ENCODE results near the gene PTPRZ1.

PTPRZ1 gene

DNA sequence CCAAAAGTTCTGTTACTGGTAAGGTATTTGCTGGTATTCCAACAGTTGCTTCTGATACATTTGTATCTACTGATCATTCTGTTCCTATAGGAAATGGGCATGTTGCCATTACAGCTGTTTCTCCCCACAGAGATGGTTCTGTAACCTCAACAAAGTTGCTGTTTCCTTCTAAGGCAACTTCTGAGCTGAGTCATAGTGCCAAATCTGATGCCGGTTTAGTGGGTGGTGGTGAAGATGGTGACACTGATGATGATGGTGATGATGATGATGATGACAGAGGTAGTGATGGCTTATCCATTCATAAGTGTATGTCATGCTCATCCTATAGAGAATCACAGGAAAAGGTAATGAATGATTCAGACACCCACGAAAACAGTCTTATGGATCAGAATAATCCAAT, 140.1 kb downstream of the PTPRZ1 start:
- no peaks in the 10 kb centered on the region for H3K9me2 ChIP-seq (replicated peaks; ENCODE audit: insufficient read depth, low read length)
- no peaks in the 10 kb centered on the region for H3F3A ChIP-seq (ENCODE audit: insufficient read depth)
- H3K27ac ChIP-seq (ENCODE audit: low read depth, low read length): no peak overlapping the region
- no peaks in the 10 kb centered on the region for H3K36me3 ChIP-seq (ENCODE audit: low read length)
- no peak overlapping the region for H3K4me2 ChIP-seq (ENCODE audit: low read depth, low read length, poor library complexity, severe bottlenecking)
- no peaks in the 10 kb centered on the region for H3K9me3 ChIP-seq (ENCODE audit: insufficient read depth, low read length)
- TF ChIP-seq, protein P1, sequence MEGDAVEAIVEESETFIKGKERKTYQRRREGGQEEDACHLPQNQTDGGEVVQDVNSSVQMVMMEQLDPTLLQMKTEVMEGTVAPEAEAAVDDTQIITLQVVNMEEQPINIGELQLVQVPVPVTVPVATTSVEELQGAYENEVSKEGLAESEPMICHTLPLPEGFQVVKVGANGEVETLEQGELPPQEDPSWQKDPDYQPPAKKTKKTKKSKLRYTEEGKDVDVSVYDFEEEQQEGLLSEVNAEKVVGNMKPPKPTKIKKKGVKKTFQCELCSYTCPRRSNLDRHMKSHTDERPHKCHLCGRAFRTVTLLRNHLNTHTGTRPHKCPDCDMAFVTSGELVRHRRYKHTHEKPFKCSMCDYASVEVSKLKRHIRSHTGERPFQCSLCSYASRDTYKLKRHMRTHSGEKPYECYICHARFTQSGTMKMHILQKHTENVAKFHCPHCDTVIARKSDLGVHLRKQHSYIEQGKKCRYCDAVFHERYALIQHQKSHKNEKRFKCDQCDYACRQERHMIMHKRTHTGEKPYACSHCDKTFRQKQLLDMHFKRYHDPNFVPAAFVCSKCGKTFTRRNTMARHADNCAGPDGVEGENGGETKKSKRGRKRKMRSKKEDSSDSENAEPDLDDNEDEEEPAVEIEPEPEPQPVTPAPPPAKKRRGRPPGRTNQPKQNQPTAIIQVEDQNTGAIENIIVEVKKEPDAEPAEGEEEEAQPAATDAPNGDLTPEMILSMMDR (IDR thresholded peaks at IDR 0.05; ENCODE audit: insufficient read depth, low read length, poor library complexity, severe bottlenecking): no peak
- no peak for TF ChIP-seq EZH2phosphoT487 (conservative IDR thresholded peaks at IDR 0.05; ENCODE audit: low read length)
- H3K4me3 ChIP-seq (ENCODE audit: insufficient read depth, low read length, poor library complexity, severe bottlenecking): no peak overlapping the region
- H3K9ac ChIP-seq (ENCODE audit: low read length): no peak overlapping the region
- no peaks in the 10 kb centered on the region for H4K20me1 ChIP-seq (ENCODE audit: low read depth, low read length)
- no peaks in the 10 kb centered on the region for H3K27me3 ChIP-seq (ENCODE audit: low read length)
- H3K79me2 ChIP-seq (ENCODE audit: insufficient read depth, low read length): no peaks in the 10 kb centered on the region
- no peak overlapping the region for H2AFZ ChIP-seq (ENCODE audit: low read depth, low read length, severe bottlenecking)

DNA sequence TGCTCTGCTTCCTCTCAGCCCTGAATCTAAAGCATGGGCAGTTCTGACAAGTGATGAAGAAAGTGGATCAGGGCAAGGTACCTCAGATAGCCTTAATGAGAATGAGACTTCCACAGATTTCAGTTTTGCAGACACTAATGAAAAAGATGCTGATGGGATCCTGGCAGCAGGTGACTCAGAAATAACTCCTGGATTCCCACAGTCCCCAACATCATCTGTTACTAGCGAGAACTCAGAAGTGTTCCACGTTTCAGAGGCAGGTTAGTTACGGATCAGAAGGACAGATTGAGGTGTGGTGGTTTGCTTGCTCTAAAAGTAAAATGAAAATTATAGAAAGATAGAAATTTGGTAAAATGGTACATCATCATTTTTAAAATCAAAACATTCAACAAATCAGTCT, 140.7 kb downstream of the PTPRZ1 start:
- Histone ChIP-seq H3K4me2 (ENCODE audit: low read depth, low read length, poor library complexity, severe bottlenecking) (no peak overlapping the region), H3K9me2 (replicated peaks; ENCODE audit: insufficient read depth, low read length) (no peaks in the 10 kb centered on the region), H3F3A (ENCODE audit: insufficient read depth) (no peaks in the 10 kb centered on the region), H3K36me3 (ENCODE audit: low read length) (no peaks in the 10 kb centered on the region), H2AFZ (ENCODE audit: low read depth, low read length, severe bottlenecking) (no peak overlapping the region), H4K20me1 (ENCODE audit: low read depth, low read length) (no peaks in the 10 kb centered on the region), H3K79me2 (ENCODE audit: insufficient read depth, low read length) (no peaks in the 10 kb centered on the region), H3K9me3 (ENCODE audit: insufficient read depth, low read length) (no peaks in the 10 kb centered on the region), H3K9ac (ENCODE audit: low read length) (no peak overlapping the region), H3K4me3 (ENCODE audit: insufficient read depth, low read length, poor library complexity, severe bottlenecking) (no peak overlapping the region), H3K27ac (ENCODE audit: low read depth, low read length) (no peak overlapping the region), H3K27me3 (ENCODE audit: low read length) (no peaks in the 10 kb centered on the region)
- TF ChIP-seq EZH2phosphoT487 (conservative IDR thresholded peaks at IDR 0.05; ENCODE audit: low read length): no peak
- TF ChIP-seq, protein P1 (IDR thresholded peaks at IDR 0.05; ENCODE audit: insufficient read depth, low read length, poor library complexity, severe bottlenecking): no peak

DNA sequence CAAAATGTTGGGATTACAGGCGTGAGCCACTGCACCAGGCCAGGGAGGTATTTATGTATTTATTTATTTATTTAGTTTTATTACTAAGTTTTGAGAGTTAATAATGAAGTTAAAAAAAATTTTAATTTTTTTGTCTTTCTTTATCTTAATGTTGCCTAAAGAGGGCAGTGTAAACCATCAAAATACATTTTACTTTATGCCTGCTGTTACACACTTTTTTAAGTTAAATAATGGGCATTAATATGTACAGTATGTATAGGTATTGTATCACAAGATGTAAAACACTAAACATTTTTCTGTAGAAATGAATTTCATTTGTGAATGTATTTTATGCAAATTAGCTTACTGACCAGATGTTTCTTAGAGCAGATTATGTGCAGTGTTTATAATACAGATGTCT, 141.7 kb downstream of the PTPRZ1 start:
- no peak overlapping the region for H3K4me3 ChIP-seq (ENCODE audit: insufficient read depth, low read length, poor library complexity, severe bottlenecking)
- no peaks in the 10 kb centered on the region for H3K27me3 ChIP-seq (ENCODE audit: low read length)
- no peak overlapping the region for H3K4me2 ChIP-seq (ENCODE audit: low read depth, low read length, poor library complexity, severe bottlenecking)
- no peak overlapping the region for H3K9ac ChIP-seq (ENCODE audit: low read length)
- no peak overlapping the region for H2AFZ ChIP-seq (ENCODE audit: low read depth, low read length, severe bottlenecking)
- H3K27ac ChIP-seq (ENCODE audit: low read depth, low read length): no peak overlapping the region
- H3K79me2 ChIP-seq (ENCODE audit: insufficient read depth, low read length): no peaks in the 10 kb centered on the region
- H3K36me3 ChIP-seq (ENCODE audit: low read length): no peaks in the 10 kb centered on the region
- H4K20me1 ChIP-seq (ENCODE audit: low read depth, low read length): no peaks in the 10 kb centered on the region
- no peaks in the 10 kb centered on the region for H3F3A ChIP-seq (ENCODE audit: insufficient read depth)
- no peaks in the 10 kb centered on the region for H3K9me2 ChIP-seq (replicated peaks; ENCODE audit: insufficient read depth, low read length)
- TF ChIP-seq EZH2phosphoT487 (conservative IDR thresholded peaks at IDR 0.05; ENCODE audit: low read length): no peak
- TF ChIP-seq, protein P1 (IDR thresholded peaks at IDR 0.05; ENCODE audit: insufficient read depth, low read length, poor library complexity, severe bottlenecking): no peak
- no peaks in the 10 kb centered on the region for H3K9me3 ChIP-seq (ENCODE audit: insufficient read depth, low read length)

Measured in SU-DHL-6 (cell line).